ENCODE measurements around the gene ELAPOR2. TPM values are rescaled to one million over a fixed set of nuclear protein-coding genes. Genes with fewer than 3 reads are reported as not detected.

The ELAPOR2 gene
- total and polyA plus RNA-seq, 2 of the 4 experiments (the other 2 are of a cell fraction), result 0.62 to 1.3 TPM

- H3K4me1 ChIP-seq (ENCODE audit: control insufficient read depth, insufficient read depth, low read length), result no peaks in the 10 kb centered on the region
- ATAC-seq (ENCODE audit: low read depth) (no peak), DNase-seq (no peak)
- H4K20me1 ChIP-seq (ENCODE audit: insufficient read depth, low read length), result no peaks in the 10 kb centered on the region
- dilution Hi-C loops (cut with HindIII; ENCODE audit: low sequenced_read_pairs, unreplicated experiment) (no loop called here), in situ Hi-C loops (cut with MboI; ENCODE audit: low sequenced_read_pairs) (no loop called here), intact Hi-C loops (cut with micrococcal nuclease) (no loop called here)
- no peak overlapping the region for H2AFZ ChIP-seq (replicated peaks; ENCODE audit: low read length, poor library complexity)
- no peak overlapping the region for H3K27ac ChIP-seq (ENCODE audit: insufficient read depth, low read length)
- H4K91ac ChIP-seq (ENCODE audit: insufficient read depth, low read depth, low read length), result no peak overlapping the region
- no peak overlapping the region for H2BK20ac ChIP-seq (ENCODE audit: low read depth, low read length)
- ChIA-PET POLR2A (ENCODE audit: unreplicated experiment) (no interaction called here), CTCF (no interaction called here)
- no peak overlapping the region for H3K14ac ChIP-seq (replicated peaks; ENCODE audit: low read depth, low read length)
- WGBS, 2 experiments (ENCODE audit: extremely low coverage in 2 of 2, insufficient read length in 1 of 2), result no CpG with 5 or more reads among the region's 2 CpGs
- H3K23ac ChIP-seq (ENCODE audit: low read depth, low read length), result no peak overlapping the region
- no TSS peak for BruUV-seq (replicated peaks)
- no peaks in the 10 kb centered on the region for H3K9me3 ChIP-seq (ENCODE audit: control insufficient read depth, insufficient read depth, low read length)
- no peak overlapping the region for H3K4ac ChIP-seq (ENCODE audit: low read depth, low read length)
- no peak overlapping the region for H3K18ac ChIP-seq (ENCODE audit: low read depth, low read length)
- no peak overlapping the region for H2BK15ac ChIP-seq (ENCODE audit: low read depth, low read length)
- H3K9ac ChIP-seq (ENCODE audit: low read depth, low read length), result no peak overlapping the region
- no peak overlapping the region for H2AK5ac ChIP-seq (ENCODE audit: low read depth, low read length)
- H3K56ac ChIP-seq (ENCODE audit: extremely low read depth, insufficient read depth, low read length), result no peak overlapping the region
- H3K27me3 ChIP-seq (ENCODE audit: control insufficient read depth, insufficient read depth, low read length), result no peaks in the 10 kb centered on the region; the same call in 1 of the 2 replicates
- H4K5ac ChIP-seq (ENCODE audit: low read depth, low read length), result no peak overlapping the region
- H3K4me3 ChIP-seq (ENCODE audit: insufficient read depth, low read depth, low read length), result no peak overlapping the region
- no peak overlapping the region for H2AK9ac ChIP-seq (replicated peaks; ENCODE audit: low read depth, low read length, poor library complexity)
- no peaks in the 10 kb centered on the region for H3K79me1 ChIP-seq (ENCODE audit: low read depth in 1 of 2, low read length in 2 of 2)
- no peak overlapping the region for H3K4me2 ChIP-seq (ENCODE audit: low read depth, low read length)
- H3K36me3 ChIP-seq (ENCODE audit: control insufficient read depth, insufficient read depth, low read length), result no peaks in the 10 kb centered on the region
- no peak overlapping the region for H2BK120ac ChIP-seq (ENCODE audit: low read depth, low read length)
- H2BK5ac ChIP-seq (ENCODE audit: low read depth, low read length, poor library complexity, severe bottlenecking), result no peak overlapping the region
- no peak overlapping the region for H4K8ac ChIP-seq (ENCODE audit: low read depth in 2 of 2, low read length in 2 of 2)
- no peaks in the 10 kb centered on the region for H3K9me1 ChIP-seq (ENCODE audit: insufficient read depth, low read length)
- TF ChIP-seq ELK1 (IDR thresholded peaks at IDR 0.05; ENCODE audit: borderline replicate concordance, low read depth, low read length), result no peak
- no peak for TF ChIP-seq BHLHE40 (IDR thresholded peaks at IDR 0.05; ENCODE audit: low read depth, low read length)
- no peak for TF ChIP-seq RFX5 (IDR thresholded peaks at IDR 0.05; ENCODE audit: low read depth, low read length)
- no peak for TF ChIP-seq CHD1 (IDR thresholded peaks at IDR 0.05; ENCODE audit: low read depth, low read length)
- no peak for TF ChIP-seq POLR2A (IDR thresholded peaks at IDR 0.05; ENCODE audit: low read depth, low read length)
- TF ChIP-seq CEBPB (IDR thresholded peaks at IDR 0.05; ENCODE audit: low read depth, low read length), result no peak
- no peak for TF ChIP-seq FOS (IDR thresholded peaks at IDR 0.05; ENCODE audit: low read depth, low read length)
- TF ChIP-seq RAD21 (IDR thresholded peaks at IDR 0.05; ENCODE audit: low read length), result no peak
These were observed 34.9 kb upstream of the ELAPOR2 start for GRCh38 chr7:87094322-87094721.
